ENCODE results near the gene ZNF679.
"Not testable (repeated sequence)": the region's sequence is repeated elsewhere in the genome, so short reads cannot be mapped to it uniquely, and the experiment has no call there.

ZNF679 gene

DNA sequence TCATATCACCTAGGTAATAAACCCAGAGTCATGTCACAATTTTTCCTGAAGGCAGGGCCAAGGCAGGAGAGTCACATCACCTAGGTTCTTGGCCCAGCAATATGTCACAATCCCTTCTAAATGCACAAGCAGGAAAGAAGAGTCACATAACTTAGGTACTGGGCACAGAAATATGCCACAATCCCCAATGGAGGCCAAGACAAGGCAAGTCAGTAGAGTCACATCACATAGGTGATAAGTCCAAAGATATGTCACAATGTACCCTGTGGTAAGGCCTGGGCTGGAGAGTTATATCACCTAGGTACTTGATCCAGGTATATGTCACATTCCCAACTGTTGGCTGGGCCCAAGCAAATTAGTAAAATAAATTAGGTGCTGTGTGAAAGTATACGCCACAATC is at the start of gene ZNF679:
Gene ZNF679 (plus strand): TSS at position 301 of the 400 bp plus-strand sequence. CDS start 20,644 bp downstream, outside the sequence.
- not testable (repeated sequence) for DNase-seq

DNA sequence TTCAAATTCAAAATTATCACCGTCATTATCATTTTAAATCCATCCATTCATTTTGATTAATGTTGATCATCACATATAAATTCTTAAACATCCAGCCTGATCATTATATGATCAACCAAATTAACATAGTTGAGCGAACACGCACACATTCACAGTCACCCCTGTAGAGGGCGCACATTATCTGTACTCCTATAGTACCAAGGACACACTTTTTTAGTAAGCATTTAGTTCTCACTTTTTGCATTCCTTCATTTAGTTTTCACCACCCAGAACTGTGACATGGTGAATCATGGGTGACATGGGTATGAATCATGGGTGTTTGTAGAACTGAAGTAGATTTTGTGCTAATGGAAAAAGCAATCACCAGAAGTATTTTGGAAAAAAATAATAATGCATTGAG is 47.3 kb upstream of the ZNF679 start:
- no peak for DNase-seq

DNA sequence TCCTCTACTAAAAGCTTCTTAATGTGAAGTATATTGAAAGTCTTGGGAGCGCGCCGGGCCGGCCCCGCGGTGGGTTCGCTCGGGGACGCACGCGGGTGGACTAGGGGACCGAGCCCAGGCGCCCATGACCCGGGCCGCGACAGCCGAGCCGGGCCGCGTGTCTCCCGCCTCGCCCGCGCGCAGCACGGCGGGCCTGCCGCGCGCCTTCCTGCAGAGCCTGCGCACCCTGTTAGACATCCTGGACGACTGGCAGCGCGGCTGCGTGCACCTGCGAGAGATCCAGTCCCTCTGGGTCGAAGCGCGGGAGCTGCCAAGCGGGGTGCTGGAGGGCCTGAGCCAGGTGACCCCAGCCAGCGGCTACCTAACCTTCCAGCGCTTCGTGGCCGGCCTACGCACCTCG is 46.7 kb upstream of the ZNF679 start:
- no peak for DNase-seq

- DNase-seq, result no peak
Measured at GRCh38 chr7:64182036-64182790, 46.1 kb upstream of the ZNF679 start.

GRCh38 chr7:64183126-64183742 is 45.0 kb upstream of the ZNF679 start:
- peak; percentile 43 for DNase-seq

DNA sequence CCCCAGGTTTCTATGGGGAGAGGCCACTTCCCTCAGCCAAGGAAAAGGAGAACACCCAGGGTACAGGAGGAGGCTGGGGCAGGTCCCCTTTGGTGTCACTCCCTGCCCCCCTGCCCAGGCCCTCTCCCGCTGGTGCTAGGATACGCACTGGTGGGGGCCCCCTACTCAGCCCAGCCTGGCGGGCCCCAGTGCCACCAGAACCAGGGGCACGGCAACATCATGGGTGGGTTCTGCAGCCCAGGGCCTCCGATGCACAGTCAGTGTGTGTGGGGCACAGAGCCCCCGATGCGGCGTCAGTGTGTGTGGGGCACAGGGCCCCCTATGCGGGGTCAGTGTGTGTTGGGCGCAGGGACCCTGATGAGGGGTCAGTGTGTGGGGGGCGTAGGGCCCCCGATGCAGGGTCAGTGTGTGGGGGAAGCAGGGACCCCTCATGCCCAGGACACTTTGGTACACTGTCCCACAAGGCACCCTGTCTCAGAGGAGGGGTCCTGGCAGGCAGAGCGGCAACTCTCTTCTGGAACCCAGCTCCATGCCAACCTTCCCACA is 44.4 kb upstream of the ZNF679 start:
- DNase-seq, result no peak

GRCh38 chr7:64184376-64184775 is 43.9 kb upstream of the ZNF679 start:
- DNase-seq, result no peak

DNA sequence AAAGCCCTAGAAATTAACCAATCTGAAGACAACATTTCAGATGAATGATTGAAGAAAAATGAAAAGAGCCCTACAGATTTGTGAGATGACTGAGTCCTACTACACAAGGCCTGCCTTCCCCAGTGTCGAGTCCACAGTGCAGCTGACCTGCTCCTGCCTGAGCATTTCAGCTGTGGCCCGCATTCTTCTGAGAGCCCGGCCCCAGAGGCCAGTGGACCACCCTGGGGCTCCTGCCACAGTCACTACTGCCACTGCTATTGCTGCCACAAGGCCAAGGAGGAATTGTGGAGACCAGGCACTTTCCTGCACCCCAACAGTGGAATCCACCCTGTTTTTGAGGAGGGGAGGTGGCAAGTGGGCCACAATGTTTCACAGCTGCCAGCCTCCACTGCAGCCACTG is 40.9 kb upstream of the ZNF679 start:
- no peak for DNase-seq

GRCh38 chr7:64192148-64192704 is 36.0 kb upstream of the ZNF679 start:
- DNase-seq, result no peak

GRCh38 chr7:64192775-64193174 is 35.5 kb upstream of the ZNF679 start:
- no peak for DNase-seq

DNA sequence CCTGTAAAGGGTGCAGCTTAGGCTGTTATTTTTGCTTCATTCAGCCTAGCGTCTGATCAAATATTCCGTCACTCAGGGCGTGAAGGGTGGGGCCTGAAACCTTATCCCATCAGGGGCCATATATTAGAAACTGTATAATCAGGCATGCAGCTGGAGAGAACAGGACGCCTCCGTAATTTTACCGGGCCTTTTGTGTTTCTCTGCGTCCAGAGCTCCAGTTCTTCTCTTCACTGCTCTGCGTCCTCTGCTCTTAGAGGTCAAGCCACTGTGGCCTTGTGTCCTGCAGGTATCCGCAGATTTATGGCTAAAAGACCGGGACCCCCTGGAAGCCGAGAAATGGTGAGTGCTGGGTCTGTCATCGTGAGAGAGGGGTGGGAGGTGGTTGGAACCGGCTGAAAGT is 21.4 kb upstream of the ZNF679 start, which contains the start of gene ZNF735:
Gene ZNF735 (plus strand): TSS at position 301 of the 400 bp plus-strand sequence. CDS start 0 bp downstream, at position 301.
- DNase-seq, result no peak

- not testable (repeated sequence) for DNase-seq
Measured at GRCh38 chr7:64219710-64220298, 8.5 kb upstream of the ZNF679 start.

GRCh38 chr7:64223366-64223765 is 4.9 kb upstream of the ZNF679 start:
- DNase-seq, result no peak

DNA sequence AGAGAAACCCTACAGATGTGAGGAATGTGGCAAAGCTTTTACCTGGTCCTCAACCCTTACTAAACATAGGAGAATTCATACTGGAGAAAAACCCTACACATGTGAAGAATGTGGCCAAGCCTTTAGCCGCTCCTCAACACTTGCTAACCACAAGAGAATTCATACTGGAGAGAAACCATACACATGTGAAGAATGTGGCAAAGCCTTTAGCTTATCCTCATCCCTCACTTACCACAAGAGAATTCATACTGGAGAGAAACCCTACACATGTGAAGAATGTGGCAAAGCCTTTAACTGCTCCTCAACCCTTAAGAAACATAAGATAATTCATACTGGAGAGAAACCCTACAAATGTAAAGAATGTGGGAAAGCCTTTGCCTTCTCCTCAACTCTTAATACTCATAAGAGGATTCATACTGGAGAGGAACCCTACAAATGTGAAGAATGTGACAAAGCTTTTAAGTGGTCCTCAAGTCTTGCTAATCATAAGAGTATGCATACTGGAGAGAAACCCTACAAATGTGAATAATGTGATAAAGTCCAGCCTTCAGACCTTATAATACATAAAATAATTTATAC is 38.2 kb downstream of the ZNF679 start:
- DNase-seq, result no peak

GRCh38 chr7:64277630-64278029 is 49.4 kb downstream of the ZNF679 start:
- DNase-seq, result no peak

GRCh38 chr7:64294701-64295420 is 66.6 kb downstream of the ZNF679 start:
- no peak for DNase-seq

DNA sequence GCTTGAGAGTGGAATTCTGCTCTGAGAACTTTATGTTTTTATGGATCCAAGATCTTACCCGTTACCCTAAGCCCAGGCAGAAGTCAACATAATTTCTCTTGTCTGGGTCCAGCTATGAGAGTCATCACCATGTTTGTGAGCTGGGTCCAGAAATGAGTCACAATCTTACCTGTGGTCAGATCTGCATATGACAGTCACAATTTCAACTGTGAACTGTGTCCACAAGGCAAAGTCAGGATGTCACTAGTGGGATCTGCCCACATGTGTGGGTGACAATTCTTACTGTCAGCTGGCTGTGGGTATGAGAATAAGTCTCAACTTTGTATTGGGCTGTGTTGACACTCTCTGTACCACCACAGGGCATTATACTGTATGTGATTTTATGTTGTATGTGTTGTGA is 69.1 kb downstream of the ZNF679 start:
- not testable (repeated sequence) for DNase-seq

- no peak for DNase-seq
Measured at GRCh38 chr7:64300641-64301405, 72.5 kb downstream of the ZNF679 start.

- DNase-seq, result peak; percentile 93
Measured at GRCh38 chr7:64307254-64308015, 79.2 kb downstream of the ZNF679 start.

GRCh38 chr7:64308016-64308270 is 79.7 kb downstream of the ZNF679 start:
- DNase-seq, result no peak

GRCh38 chr7:64310426-64310825 is 82.2 kb downstream of the ZNF679 start:
- no peak for DNase-seq

Measured in activated CD4-positive, alpha-beta T cell treated with anti-CD3 and anti-CD28 coated beads, Interleukin-2, amount 50 U/mL, for 1 hour (primary cell).